ENCODE results near the gene STXBP1.

The STXBP1 gene

DNA sequence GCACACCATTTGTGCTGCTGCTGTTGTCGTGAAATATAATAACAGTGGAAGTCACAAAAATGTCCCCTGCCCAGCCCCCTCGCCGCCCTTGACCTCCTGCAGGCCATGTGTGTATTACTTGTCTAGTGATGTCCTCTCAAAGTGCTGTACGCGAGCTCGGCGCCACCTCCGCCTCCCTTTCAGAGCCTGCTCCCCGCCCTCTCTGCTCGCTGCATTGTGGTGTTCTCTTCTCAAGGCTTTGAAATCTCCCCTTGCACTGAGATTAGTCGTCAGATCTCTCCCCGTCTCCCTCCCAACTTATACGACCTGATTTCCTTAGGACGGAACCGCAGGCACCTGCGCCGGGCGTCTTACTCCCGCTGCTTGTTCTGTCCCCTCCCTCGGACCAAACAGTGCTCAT, 80.0 kb downstream of the STXBP1 start:
- no peak for DNase-seq (ENCODE audit: low read depth in 2 of 2)

DNA sequence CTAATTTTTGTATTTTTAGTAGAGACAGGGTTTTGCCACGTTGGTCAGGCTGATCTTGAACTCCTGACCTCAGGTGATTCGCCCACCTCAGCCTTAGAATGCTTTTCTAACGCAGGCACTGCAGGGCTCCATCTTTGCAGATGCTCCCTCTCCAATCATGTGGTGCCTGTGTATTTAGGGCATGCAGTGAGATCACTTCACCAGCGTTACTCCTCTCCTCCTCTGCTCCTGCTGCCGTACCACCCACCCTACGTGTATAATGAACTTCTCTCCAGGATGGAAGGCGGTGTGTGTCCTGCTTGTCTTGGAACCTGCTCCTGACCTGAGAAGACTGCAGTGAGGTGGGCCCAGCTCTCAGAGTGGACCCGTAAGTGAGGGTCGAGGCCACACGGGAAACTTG, 81.1 kb downstream of the STXBP1 start:
- no peak for DNase-seq (ENCODE audit: low read depth in 2 of 2)

DNA sequence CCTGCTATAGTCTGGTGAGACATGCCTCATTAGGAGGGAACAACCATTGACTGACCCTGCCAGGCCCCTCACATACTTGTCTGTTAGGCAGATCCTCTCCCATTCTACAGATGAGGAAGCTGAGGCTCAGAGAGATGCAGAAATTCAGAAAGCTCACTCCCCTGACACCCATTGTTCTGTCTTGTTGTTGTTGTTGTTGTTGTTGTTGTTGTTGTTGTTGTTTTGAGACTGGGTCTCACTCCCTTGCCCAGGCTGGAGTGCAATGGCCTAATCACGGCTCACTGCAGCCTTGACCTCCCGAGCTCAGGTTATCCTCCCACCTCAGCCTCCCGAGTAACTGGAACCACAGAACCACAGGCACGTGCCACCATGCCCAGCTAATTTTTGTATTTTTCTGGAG, 81.6 kb downstream of the STXBP1 start:
- DNase-seq (ENCODE audit: low read depth in 2 of 2): no peak

DNA sequence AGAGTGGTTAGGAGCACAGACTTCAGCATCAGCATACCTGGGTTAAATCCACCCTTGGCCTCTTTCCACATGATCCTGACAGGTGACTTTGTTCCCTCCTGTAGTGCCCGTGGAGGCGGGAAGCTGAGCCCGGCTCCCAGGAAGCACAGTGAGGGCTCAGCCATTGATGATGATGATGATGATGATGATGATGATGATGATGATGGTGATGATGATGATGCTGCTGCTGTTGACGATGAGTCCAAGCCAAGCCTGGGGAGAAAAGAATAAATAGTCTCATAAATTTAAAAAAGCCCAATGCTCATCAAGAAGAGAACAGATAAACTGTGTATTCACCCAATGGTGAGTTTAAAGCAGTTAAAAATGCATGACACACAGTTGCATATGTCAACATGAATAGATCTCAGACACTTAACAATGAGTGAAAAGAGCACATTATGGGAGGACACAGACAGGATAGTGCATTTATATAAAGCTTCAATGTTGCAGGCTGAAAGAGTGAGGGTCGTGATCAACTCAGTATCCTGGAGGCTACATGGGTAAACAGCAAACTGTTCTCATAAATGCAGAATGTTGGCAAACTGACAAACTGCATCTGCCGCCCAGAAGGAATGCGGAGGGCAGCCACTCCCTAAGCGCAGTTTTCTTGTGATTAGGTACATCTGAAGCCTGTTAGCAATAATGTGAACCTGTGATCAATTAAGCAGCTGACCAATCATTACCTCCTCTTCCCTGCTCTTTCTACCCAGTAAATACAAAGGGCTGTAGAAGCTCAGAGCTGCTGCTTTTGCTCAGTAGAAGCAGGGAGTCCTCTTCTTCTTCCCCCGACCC, 83.0 kb downstream of the STXBP1 start:
- DNase-seq (ENCODE audit: low read depth in 2 of 2): no peak

DNA sequence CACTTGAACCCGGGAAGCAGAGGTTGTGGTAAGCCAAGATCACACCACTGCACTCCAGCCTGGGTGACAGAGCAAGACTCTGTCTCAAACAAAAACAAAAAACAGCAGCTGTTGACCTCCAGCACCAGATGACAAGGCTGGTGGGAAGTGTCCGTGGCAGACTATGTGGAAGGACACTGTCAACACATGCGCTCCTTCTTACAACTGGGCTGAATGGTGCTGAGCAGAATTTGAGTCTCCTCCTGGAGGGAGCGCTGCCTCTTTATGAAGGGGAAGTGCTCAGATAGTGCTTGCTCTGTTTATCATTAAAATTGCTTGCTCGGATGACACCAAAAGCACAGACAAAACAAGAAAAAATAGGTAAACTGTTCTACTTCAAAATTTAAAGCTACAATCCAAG, 85.5 kb downstream of the STXBP1 start:
- no peak for DNase-seq (ENCODE audit: low read depth in 2 of 2)

DNA sequence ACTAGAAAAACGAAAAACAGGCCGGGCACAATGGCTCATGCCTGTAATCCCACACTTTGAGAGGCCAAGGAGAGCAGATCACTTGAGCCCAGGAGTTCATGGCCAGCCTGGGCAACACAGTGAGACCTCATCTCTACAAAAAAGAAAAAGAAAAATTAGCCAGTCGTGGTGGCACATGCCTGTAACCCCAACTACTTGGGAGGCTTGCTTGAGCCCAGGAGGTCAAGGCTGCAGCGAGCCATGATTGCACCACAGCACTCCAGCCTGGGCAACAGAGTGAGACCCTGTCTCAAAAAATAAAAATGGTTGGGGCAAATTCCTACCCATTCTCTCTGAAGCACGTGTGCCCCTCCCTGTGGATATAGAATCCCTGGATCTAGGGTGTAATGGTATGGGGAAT, 86.3 kb downstream of the STXBP1 start:
- no peak for DNase-seq (ENCODE audit: low read depth in 2 of 2)

DNA sequence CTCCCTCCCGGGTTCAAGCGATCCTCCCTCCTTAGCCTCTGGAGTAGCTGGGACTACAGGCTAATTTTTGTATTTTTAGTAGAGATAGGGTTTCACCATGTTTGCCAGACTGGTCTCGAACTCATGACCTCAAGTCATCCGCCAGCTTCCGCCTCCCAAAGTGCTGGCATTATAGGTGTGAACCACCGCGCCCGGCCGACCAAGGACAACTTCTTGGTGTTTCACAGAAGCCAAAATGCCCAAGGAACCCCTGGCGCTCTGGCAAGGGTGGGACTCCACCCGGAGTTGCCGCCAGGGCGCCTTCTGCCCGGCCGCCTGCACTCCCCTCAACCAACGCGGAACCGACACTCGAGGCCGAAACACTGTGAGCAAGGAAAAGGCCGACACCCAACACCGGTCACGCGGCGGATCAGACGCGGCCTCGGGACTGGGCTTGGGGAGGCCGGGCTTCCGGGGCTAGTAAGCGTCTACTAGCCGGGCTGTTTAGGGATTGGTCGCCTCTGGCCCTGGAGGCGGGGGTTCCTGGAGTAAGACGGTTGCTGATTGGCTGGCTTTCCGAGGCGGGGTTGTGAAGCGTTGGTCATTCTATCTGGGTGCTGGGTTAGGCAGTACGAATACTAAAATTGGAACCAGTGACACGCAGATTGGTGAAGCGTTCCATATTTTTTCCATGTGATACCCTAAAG, 87.1 kb downstream of the STXBP1 start:
- peak; percentile 64 to 65 for DNase-seq (ENCODE audit: low read depth in 2 of 2)

DNA sequence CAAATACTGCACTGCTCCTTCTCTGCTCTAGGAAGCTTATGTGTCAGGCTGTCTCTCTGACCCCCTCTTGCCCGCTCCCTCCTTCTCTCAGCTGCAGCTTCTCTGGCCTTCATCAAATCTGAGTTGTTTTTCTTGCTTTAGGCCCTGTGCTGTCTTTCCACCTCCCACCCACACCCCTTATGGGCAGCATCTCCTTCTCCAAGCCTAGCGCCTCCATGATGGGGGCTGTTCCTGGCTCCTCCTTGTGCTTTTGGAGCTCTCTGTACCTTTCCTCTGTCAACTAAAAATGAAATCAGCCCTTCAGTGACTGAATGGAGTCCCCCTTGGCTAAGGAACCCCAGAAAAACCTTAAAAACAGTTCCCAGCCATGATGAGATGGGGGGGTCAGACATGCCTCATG, 88.1 kb downstream of the STXBP1 start:
- no peak for DNase-seq (ENCODE audit: low read depth in 2 of 2)

DNA sequence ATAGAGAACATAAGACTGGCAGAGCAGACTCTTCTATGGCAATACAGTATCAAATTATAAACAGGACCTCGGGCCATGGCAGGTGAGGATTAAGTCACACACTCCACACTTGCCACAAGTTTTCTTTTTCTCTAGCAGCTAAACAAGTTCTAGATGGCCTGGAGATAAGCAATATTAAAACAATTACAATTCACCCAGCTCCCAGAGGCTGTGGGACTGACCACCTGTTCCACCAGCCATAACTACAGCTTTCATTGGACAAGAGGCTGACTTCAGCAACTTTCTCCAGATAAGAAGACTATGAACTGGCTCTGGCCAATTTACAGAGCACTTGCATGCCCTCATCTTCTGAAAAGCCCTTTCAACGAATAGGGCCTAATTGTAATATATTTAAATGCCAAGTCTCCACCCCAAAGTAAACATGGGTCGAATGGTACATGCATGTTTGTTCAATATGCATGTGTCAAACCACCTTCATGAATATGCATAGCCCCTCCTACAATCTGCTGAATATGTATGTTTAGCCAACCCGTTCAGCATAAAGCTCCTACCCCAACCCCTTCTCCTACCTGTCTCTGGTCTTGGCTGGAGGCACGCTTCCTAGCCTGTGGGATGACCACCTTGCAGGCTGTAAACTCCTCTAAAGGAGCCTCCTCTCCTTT, 88.6 kb downstream of the STXBP1 start:
- no peak for DNase-seq (ENCODE audit: low read depth in 2 of 2)

DNA sequence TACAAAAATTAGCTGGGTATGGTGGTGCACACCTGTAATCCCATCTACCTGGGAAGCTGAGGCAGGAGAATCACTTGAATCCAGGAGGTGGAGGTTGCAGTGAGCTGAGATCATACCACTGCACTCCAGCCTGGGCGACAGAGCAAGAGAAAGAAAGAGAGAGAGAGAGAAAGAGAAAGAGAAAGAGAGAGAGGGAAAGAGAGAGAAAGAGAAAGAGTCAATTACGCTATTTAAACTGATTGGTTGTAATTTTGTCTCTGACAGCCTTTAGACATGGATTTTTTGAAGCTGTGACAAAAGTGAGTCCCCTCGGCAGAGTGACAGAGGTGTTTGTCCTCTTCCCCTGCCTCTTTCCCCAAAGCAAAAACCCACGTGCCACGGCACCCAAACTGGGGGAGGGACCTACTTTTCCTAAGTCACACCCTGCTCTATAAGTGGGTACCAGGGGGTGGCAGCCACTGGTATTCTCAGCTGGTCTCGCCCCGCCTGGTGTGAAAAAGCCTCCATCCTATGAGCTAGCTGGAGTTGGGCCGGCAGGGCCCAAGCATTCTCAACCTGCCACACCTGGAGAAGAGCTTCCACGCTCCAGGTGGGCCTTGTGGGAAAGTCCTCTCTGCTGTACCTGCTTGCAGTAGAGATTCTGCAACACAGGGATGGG, 91.3 kb downstream of the STXBP1 start:
- no peak for DNase-seq (ENCODE audit: low read depth in 2 of 2)

DNA sequence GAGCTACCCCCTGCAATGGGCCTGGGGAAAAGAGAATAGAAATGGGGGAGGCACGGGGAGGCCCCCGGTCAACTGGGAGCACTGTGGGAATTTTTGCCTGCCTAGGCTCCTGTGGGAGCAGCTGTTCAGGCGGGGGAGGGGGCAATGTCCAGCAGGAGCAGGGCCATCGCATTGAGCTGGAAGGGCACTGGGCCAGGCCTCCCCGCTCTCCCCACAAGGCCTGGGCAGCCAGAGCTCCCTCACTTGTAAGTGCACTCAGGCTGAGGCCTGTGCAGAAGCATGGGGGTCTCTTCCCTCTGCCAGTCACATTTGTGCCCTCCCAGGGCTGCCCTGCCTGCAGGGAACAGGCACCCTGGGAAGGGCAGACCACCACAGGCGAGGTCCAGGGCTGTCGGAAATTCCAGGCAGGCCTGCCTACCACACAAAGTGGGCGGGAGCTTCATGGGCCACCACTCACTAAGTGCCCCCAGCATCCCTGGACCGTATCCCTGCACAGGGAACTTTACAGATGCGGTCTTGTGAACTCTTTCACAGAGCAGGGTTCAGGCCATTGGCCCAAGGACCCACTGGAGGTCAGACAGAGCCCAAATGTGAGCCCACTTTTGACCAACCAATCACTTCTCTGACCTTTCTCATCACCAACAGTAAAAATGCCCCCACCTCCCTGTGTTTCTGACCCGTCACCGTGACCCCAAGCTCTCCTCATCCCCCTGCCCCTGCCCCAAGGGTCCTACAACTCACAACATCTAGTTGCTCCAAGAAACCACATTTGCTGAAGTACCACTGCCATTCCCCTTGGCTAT, 93.7 kb downstream of the STXBP1 start:
- no peak for DNase-seq (ENCODE audit: low read depth in 2 of 2)

DNA sequence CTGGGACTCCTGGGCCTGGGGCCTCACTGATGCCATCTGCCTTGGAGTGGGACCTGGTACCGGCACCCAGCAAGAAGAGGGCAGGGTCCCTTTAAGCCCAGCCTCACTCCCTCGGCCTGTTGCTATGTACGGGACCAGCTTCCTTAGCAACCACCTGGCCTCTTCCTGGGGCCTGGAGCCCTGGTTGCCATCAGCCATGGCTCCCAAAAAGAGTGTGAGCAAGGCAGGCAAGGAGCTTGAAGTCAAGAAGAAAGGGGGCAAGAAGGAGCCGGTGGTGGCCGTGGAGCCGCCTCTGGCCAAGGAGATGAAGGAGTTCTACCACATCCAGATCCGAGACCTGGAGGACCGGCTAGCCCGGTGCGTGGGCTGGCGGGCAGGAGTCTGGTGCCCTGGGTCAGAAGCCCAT, 94.8 kb downstream of the STXBP1 start, which contains the start of gene CFAP157:
Gene CFAP157, plus strand, starts transcription at position 153 of the 406 bp plus-strand sequence. Its CDS starts 44 bp downstream, at position 197.
- DNase-seq (ENCODE audit: low read depth in 2 of 2): no peak

DNA sequence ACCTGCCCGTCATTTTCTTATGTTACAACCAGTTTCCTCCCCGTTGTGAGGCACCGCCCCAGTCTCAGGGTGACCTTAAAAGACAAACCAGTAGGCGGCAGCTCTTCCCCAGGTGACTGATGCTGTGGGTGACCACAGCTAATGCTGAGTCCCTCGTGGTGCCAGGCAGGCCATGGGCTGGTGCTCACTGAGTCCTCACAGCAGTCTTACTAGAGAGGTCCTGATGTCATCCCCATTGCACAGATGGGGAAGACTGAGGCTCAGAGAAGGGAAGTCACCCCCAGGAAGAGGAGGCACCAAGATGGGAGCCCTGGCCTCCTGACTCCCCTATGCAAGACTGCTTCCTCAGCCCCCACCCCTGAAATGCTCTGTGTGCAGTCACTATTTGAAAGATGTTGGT, 95.7 kb downstream of the STXBP1 start:
- DNase-seq (ENCODE audit: low read depth in 2 of 2): no peak

DNA sequence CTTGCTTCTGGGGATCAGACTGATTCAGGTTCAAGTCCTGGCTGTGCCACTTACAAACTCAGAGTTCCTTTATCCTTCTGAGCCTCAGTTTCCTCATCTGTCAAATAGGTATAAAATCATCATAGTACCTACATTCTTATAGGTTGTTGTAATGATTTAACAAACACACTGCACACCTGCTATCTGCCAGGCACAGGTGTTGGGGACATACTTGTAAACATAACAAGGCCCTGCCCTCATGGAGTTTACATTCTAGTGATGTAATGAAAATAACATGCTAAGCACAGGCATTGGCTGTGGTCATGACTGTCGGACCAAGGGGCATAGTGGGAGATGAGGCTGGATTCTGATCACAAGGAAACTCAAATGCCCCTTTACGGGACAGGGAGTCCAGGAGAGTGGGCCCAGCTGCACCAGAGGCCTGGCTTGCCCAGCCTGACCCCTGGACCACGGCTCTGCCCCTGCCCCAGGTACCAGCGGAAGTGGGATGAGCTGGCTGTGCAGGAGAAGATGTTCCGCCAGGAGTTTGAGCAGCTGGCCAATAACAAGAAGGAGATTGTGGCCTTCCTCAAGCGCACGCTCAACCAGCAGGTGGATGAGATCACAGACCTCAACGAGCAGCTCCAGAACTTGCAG, 97.0 kb downstream of the STXBP1 start:
- DNase-seq (ENCODE audit: low read depth in 2 of 2): no peak

DNA sequence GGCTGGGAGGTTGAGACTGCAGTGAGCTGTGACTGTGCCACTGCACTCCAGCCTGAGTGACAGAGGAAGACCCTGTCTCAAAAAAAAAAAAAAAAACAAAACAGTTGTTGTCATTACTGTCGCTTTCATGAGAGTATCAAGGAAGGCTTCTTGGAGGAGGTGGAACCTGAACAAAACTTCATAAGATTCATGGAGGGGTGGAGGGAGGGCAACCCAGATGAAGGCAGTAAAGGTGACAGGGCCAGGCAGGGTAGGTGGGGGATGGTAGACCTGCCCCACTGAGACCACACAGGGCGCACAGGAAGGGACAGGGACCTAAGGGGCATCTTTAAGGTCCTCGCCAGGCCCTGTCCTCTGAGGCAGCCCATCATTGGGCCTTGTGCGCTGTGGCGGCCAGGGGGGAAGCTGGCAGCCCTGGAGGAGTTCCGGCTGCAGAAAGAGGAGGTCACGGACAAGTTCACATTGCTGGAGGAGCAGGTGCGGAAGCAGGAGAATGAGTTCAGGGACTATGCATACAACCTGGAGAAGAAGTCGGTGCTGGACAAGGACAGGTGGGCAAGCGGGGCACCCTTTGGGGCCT, 98.2 kb downstream of the STXBP1 start:
- no peak for DNase-seq (ENCODE audit: low read depth in 2 of 2)

DNA sequence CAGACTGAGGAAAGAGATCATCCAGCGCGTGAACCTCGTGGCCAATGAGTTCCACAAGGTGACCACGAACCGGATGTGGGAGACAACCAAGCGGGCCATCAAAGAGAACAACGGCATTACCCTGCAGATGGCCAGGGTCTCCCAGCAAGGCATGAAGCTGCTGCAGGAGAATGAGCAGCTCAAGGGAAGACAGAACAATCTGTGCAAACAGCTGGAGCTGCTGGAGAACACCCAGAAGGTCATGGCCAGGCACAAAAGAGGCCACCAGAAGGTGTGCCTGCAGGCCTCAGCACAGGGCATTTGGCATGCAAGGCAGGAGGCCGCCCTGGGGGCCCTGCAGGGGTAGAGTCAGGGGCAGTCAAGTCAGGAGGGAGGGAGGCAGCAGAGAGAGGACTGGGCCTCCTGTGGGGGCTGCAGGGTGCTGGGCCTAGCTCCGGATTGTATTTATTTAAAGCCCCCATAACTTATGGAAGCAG, 99.2 kb downstream of the STXBP1 start:
- DNase-seq (ENCODE audit: low read depth in 2 of 2): no peak

DNA sequence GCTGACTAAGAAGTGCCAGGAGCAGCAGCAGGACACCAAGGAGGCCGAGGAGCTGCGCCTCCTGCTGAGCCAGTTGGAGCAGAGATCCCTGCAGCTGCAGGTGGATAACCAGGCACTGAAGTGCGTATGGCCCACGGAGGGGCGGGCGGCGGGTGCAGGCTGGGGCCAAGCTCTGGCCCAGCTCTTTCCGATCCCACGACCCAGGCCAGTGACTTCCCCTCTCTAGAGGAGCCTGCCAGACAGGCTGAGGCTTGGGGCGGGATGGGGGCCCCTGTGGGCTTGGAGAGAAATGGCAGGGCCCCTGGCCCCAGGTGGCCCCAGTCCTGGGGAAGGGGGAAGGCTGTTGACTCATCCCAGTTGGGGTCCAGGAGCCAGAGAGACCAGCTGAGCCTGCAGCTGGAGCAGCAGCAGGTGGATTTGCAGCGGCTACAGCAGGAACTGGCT, 99.8 kb downstream of the STXBP1 start:
- DNase-seq (ENCODE audit: low read depth in 2 of 2): no peak

DNA sequence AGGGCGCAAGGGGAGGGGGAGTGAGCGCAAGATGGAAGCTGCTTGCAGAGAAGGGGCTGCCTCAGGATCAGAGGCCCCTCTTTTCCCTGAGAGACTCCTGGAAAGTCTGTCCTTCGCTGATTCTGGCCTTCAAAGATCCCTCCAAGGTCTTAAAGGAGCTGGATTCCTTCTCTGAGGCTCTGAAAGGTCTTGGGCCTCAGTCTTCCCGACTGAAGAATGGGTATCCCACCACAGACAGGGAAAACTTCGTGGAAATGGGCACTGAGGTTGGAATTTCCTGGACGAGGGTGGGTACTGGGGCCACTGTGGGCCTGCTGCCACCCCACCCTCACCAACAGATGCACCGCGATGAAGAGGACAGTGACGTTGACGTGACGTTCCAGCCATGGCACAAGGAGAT, 100.3 kb downstream of the STXBP1 start:
- DNase-seq (ENCODE audit: low read depth in 2 of 2): no peak

DNA sequence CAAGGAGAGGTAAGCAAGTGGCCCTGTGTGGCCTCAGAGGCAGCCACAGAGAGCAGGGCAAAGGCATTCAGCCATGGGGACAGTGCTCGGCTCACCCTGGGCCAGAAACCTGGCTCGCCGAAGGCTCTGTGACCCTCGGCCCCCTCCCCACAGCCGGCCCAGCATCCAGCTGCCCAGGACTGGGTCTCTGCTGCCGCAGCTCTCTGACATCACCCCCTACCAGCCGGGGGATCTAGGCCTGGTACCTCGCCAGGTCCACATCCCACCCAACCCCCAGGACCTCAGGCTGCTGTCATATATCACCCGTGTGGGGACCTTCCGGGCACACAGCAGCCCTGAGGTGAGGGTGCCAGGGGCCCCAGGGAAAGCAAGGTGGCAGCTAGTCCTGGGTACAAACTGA, 100.8 kb downstream of the STXBP1 start:
- no peak for DNase-seq (ENCODE audit: low read depth in 2 of 2)

DNA sequence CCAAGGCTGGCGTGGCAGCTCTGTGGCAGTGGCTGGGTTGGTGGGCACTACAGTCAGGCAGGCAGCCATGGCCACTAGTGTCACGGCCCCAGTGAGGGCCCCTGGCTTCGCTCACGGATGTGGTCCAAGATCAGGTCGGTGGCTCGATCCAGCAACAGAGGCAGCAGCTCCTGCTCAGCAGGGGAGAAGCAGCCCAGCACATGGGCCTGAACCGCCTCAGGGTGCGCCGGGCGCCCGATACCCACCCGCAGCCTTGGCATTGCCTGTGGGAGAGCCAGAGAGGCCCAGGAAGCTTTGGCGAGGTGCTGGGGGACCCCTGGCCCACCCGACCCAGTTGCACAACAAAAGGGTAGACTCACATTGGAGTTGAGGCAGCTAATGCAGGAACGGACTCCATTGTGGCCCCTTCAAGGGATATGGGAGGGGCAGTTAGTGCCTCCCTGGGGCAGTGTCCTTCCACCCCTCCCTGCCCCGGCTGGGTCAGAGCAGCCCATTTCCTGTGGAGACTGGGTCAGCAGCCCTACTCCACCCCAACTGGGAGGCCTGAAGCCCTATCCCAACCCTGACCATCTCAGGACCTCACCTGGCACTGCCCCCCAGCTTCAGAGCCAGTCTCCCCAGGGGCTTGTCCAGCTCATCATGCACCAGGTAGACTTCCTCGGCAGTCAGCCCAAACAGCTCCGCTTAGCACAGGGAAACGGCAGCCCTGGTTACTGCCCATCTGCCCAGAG, 102.1 kb downstream of the STXBP1 start:
- no peak for DNase-seq (ENCODE audit: low read depth in 2 of 2)

All from stimulated activated CD8-positive, alpha-beta memory T cell treated with anti-CD3 and anti-CD28 coated beads, Interleukin-7, amount 100 ng/mL, for 1 hour (primary cell).